ENCODE results near the gene GIGYF1. TPM values are rescaled to one million over a fixed set of nuclear protein-coding genes. Genes with fewer than 3 reads are reported as not detected.

The GIGYF1 gene
- total RNA-seq, 1 donor from 2014 or later: 12.0 TPM

GRCh38 chr7:100692578-100692961, 1.5 kb downstream of the GIGYF1 start:
- H3K36me3 ChIP-seq (ENCODE audit: control insufficient read depth in 3 of 3, insufficient read depth in 3 of 3, low read length in 3 of 3): peaks cover 5 to 23% (median 19%) of the 10 kb centered on the region in 3 donors
- H3K27me3 ChIP-seq (ENCODE audit: control insufficient read depth in 3 of 3, insufficient read depth in 3 of 3, low read length in 3 of 3): no peaks in the 10 kb centered on the region
- H3K9ac ChIP-seq (ENCODE audit: low read depth in 1 of 3, low read length in 3 of 3): peak overlapping the region; percentile 78 to 91 (median 83)
- no peaks in the 10 kb centered on the region for H3K9me3 ChIP-seq (ENCODE audit: control insufficient read depth in 3 of 3, low read length in 3 of 3)
- peak overlapping the region; percentile 67 to 84 (median 83) for H3K4me3 ChIP-seq (ENCODE audit: low read length in 3 of 3)
- H3K4me1 ChIP-seq (ENCODE audit: control insufficient read depth in 3 of 3, insufficient read depth in 3 of 3, low read length in 3 of 3): peaks cover 38 to 47% (median 44%) of the 10 kb centered on the region in 3 donors
- no peak overlapping the region for H3K27ac ChIP-seq (ENCODE audit: low read depth, low read length)

DNA sequence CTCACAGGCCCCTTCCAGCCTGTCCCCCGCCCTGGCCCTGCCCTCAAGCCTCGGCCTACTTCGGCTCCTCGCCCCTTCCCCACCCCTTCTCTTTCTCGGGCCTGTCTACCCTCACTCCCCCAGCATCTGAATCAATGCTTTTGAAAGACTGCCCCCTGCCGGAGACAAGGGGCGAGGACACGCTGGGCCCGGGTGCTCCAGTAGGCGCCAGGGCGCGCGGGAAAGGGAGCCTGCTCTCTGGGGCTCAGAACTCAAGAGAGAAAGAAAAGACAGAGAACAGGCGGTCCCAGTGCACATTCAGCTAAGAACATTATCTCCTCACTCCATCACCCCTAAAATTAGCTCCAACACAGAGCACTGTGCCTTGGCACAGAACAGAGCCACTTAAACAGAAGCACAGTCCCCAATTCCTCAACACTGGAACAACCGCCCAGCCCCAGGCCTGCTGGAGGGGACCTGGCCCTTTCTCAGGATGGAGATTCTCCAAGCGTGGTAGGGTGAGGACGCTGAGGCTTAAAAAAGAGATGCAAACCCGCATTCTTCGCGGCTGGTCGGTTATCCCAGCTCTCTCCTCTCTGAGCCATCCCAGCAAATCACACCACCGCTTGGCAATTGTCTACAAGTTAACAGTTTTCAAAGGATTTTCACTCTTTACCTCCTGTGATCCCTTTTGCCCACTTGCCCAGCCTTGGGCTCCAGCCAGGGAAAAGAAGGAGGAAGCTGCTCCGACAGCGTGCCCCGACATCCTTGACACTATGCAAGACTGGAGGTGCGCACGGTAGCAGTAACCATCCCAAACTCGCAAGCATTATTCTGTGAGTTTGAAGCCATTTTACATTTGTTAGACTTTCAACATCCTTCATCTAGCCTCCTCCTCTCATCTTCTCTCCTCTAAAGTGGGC, 2.1 kb downstream of the GIGYF1 start:
- peak overlapping the region; percentile 67 to 84 (median 83) for H3K4me3 ChIP-seq (ENCODE audit: low read length in 3 of 3)
- peaks cover 38 to 47% (median 44%) of the 10 kb centered on the region in 3 donors for H3K4me1 ChIP-seq (ENCODE audit: control insufficient read depth in 3 of 3, insufficient read depth in 3 of 3, low read length in 3 of 3)
- H3K27me3 ChIP-seq (ENCODE audit: control insufficient read depth in 3 of 3, insufficient read depth in 3 of 3, low read length in 3 of 3): no peaks in the 10 kb centered on the region
- peak overlapping the region; percentile 33 for H3K27ac ChIP-seq (ENCODE audit: low read depth, low read length)
- H3K9ac ChIP-seq (ENCODE audit: low read depth in 1 of 3, low read length in 3 of 3): peak overlapping the region; percentile 78 to 91 (median 83)
- H3K36me3 ChIP-seq (ENCODE audit: control insufficient read depth in 3 of 3, insufficient read depth in 3 of 3, low read length in 3 of 3): peaks cover 9 to 28% (median 21%) of the 10 kb centered on the region in 3 donors
- no peaks in the 10 kb centered on the region for H3K9me3 ChIP-seq (ENCODE audit: control insufficient read depth in 3 of 3, low read length in 3 of 3)

- Histone ChIP-seq H3K36me3 (ENCODE audit: control insufficient read depth in 3 of 3, insufficient read depth in 3 of 3, low read length in 3 of 3) (peaks cover 32 to 51% (median 44%) of the 10 kb centered on the region in 3 donors), H3K4me3 (ENCODE audit: low read length in 3 of 3) (no peak overlapping the region), H3K4me1 (ENCODE audit: control insufficient read depth in 3 of 3, insufficient read depth in 3 of 3, low read length in 3 of 3) (peaks cover 38 to 47% (median 44%) of the 10 kb centered on the region in 3 donors), H3K9me3 (ENCODE audit: control insufficient read depth in 3 of 3, low read length in 3 of 3) (no peaks in the 10 kb centered on the region), H3K27me3 (ENCODE audit: control insufficient read depth in 3 of 3, insufficient read depth in 3 of 3, low read length in 3 of 3) (no peaks in the 10 kb centered on the region), H3K27ac (ENCODE audit: low read depth, low read length) (no peak overlapping the region), H3K9ac (ENCODE audit: low read depth in 1 of 3, low read length in 3 of 3) (peak overlapping the region in 2 of 3 donors; percentile 42 to 57)
Observed at GRCh38 chr7:100689230-100690135, 4.6 kb downstream of the GIGYF1 start.

DNA sequence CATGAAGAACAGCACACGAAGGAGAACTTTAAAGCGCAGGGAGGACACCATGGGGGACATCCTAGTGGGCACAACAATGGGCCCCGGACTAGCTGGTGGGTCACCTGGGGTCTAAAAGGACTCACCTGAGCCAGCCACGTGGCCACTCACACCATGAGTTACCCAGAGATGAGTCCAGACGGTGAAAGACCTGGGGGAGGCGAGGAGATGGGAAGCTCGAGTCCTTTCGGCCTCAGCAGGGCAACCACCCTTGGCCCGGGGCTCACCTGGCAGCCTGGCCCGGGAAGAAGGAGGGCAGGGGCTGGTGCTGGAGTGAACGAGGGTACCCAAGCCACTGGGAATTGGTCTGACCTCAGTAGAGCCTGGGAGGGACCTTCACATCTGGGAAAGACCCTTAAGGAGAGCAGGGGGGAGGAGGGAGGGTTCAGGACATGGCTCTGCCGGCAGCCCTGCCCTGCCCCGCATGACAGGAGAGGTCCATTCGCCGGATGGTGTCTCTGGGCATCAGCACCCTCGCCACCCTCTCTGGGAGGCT, 5.7 kb downstream of the GIGYF1 start:
- Histone ChIP-seq H3K4me3 (ENCODE audit: low read length in 3 of 3) (no peak overlapping the region), H3K36me3 (ENCODE audit: control insufficient read depth in 3 of 3, insufficient read depth in 3 of 3, low read length in 3 of 3) (peaks cover 43 to 58% (median 53%) of the 10 kb centered on the region in 3 donors), H3K4me1 (ENCODE audit: control insufficient read depth in 3 of 3, insufficient read depth in 3 of 3, low read length in 3 of 3) (peaks cover 38 to 47% (median 44%) of the 10 kb centered on the region in 3 donors), H3K9ac (ENCODE audit: low read depth in 1 of 3, low read length in 3 of 3) (peak overlapping the region in 1 of 3 donors; percentile 57), H3K27ac (ENCODE audit: low read depth, low read length) (no peak overlapping the region), H3K9me3 (ENCODE audit: control insufficient read depth in 3 of 3, low read length in 3 of 3) (no peaks in the 10 kb centered on the region), H3K27me3 (ENCODE audit: control insufficient read depth in 3 of 3, insufficient read depth in 3 of 3, low read length in 3 of 3) (no peaks in the 10 kb centered on the region)

DNA sequence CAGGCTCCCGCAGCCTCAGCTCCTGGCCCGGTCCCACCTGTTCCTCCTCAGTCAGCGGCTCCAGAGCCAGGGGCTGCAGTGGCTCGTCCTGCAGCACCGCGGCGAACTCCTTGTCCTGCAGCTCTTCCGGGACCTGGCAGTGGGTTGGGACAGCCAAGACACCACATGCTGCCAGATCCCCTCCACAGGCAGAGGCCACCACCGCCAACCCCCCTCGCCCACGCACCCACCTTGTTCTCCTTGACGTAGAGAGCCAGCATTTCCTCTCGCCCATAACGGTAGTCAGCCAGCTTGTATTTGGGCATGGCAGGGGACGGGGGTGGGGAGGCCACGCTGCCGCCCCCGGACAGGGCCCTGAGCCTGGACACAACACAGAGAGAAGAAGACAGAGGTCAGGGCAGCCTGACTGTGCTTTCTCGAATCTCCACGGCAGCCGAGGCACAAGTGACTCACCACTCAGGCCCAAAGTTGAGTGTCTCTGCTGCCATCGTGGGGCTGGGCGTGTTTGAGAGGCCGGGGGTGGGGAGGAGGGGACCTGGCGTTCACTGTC, 6.2 kb downstream of the GIGYF1 start:
- H3K9me3 ChIP-seq (ENCODE audit: control insufficient read depth in 3 of 3, low read length in 3 of 3): no peaks in the 10 kb centered on the region
- H3K27me3 ChIP-seq (ENCODE audit: control insufficient read depth in 3 of 3, insufficient read depth in 3 of 3, low read length in 3 of 3): no peaks in the 10 kb centered on the region
- no peak overlapping the region for H3K27ac ChIP-seq (ENCODE audit: low read depth, low read length)
- H3K9ac ChIP-seq (ENCODE audit: low read depth in 1 of 3, low read length in 3 of 3): peak overlapping the region in 1 of 3 donors; percentile 33
- no peak overlapping the region for H3K4me3 ChIP-seq (ENCODE audit: low read length in 3 of 3)
- H3K36me3 ChIP-seq (ENCODE audit: control insufficient read depth in 3 of 3, insufficient read depth in 3 of 3, low read length in 3 of 3): peaks cover 48 to 61% (median 59%) of the 10 kb centered on the region in 3 donors
- H3K4me1 ChIP-seq (ENCODE audit: control insufficient read depth in 3 of 3, insufficient read depth in 3 of 3, low read length in 3 of 3): peaks cover 34 to 42% (median 42%) of the 10 kb centered on the region in 3 donors

- Histone ChIP-seq H3K4me1 (ENCODE audit: control insufficient read depth in 3 of 3, insufficient read depth in 3 of 3, low read length in 3 of 3) (peaks cover 28 to 37% (median 37%) of the 10 kb centered on the region in 3 donors), H3K9me3 (ENCODE audit: control insufficient read depth in 3 of 3, low read length in 3 of 3) (no peaks in the 10 kb centered on the region), H3K27me3 (ENCODE audit: control insufficient read depth in 3 of 3, insufficient read depth in 3 of 3, low read length in 3 of 3) (no peaks in the 10 kb centered on the region), H3K36me3 (ENCODE audit: control insufficient read depth in 3 of 3, insufficient read depth in 3 of 3, low read length in 3 of 3) (peaks cover 51 to 66% (median 61%) of the 10 kb centered on the region in 3 donors), H3K27ac (ENCODE audit: low read depth, low read length) (no peak overlapping the region), H3K9ac (ENCODE audit: low read depth in 1 of 3, low read length in 3 of 3) (no peak overlapping the region), H3K4me3 (ENCODE audit: low read length in 3 of 3) (no peak overlapping the region)
Observed at GRCh38 chr7:100687261-100687660, 6.8 kb downstream of the GIGYF1 start.

DNA sequence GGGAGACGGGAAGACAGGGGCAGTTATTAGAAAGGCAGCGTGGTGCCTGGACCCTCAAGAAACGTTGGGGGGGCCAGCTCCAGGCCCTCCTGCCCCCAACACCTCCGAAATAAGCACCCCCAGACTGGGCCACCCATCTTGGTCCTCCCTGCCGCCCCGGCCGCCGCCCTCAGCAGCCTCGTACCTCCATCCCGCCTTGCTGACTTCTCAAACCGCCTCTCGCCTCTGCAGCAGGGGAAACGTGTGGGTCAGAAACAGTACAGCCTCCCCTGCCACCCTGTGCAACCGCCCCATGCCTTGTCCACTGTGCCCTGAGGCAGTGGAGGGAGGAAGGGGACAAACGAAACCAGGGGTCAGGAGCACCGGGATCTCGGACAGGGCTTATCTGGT, 7.2 kb downstream of the GIGYF1 start:
- H3K4me1 ChIP-seq (ENCODE audit: control insufficient read depth in 3 of 3, insufficient read depth in 3 of 3, low read length in 3 of 3): peaks cover 24 to 32% (median 32%) of the 10 kb centered on the region in 3 donors
- H3K4me3 ChIP-seq (ENCODE audit: low read length in 3 of 3): no peak overlapping the region
- peaks cover 54 to 69% (median 66%) of the 10 kb centered on the region in 3 donors for H3K36me3 ChIP-seq (ENCODE audit: control insufficient read depth in 3 of 3, insufficient read depth in 3 of 3, low read length in 3 of 3)
- H3K27ac ChIP-seq (ENCODE audit: low read depth, low read length): no peak overlapping the region
- no peak overlapping the region for H3K9ac ChIP-seq (ENCODE audit: low read depth in 1 of 3, low read length in 3 of 3)
- H3K9me3 ChIP-seq (ENCODE audit: control insufficient read depth in 3 of 3, low read length in 3 of 3): no peaks in the 10 kb centered on the region
- no peaks in the 10 kb centered on the region for H3K27me3 ChIP-seq (ENCODE audit: control insufficient read depth in 3 of 3, insufficient read depth in 3 of 3, low read length in 3 of 3)

- Histone ChIP-seq H3K27ac (ENCODE audit: low read depth, low read length) (no peak overlapping the region), H3K9ac (ENCODE audit: low read depth in 1 of 3, low read length in 3 of 3) (no peak overlapping the region), H3K4me3 (ENCODE audit: low read length in 3 of 3) (no peak overlapping the region), H3K4me1 (ENCODE audit: control insufficient read depth in 3 of 3, insufficient read depth in 3 of 3, low read length in 3 of 3) (peaks cover 19 to 27% (median 27%) of the 10 kb centered on the region in 3 donors), H3K9me3 (ENCODE audit: control insufficient read depth in 3 of 3, low read length in 3 of 3) (no peaks in the 10 kb centered on the region), H3K36me3 (ENCODE audit: control insufficient read depth in 3 of 3, insufficient read depth in 3 of 3, low read length in 3 of 3) (peaks cover 59 to 74% (median 71%) of the 10 kb centered on the region in 3 donors), H3K27me3 (ENCODE audit: control insufficient read depth in 3 of 3, insufficient read depth in 3 of 3, low read length in 3 of 3) (no peaks in the 10 kb centered on the region)
Observed at GRCh38 chr7:100686201-100686821, 7.7 kb downstream of the GIGYF1 start.

DNA sequence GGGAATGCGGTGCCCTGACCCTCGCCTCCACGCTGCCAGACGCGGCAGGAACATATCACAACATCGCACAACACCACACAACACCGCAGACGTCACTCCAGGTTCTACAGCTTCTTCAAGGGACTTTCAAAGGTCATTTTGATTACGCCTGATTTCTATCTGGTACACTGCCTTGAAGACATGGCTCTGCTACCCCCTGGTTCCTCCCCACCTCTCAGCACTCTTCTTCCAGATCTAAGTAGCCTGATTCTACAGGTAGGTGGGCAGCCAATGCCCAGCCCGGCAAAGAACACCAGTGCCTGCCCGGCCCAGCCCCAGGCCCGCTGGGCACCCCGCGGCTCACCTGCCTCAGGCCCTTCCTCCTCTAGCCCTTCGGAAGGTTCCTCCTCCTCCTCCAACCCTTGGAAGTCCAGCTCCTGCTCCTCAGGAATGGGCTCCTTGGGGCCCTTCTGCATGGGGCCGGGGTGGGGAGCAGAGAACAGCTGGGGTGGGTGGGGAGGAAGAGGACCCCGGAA, 8.4 kb downstream of the GIGYF1 start:
- H3K36me3 ChIP-seq (ENCODE audit: control insufficient read depth in 3 of 3, insufficient read depth in 3 of 3, low read length in 3 of 3): peaks cover 59 to 74% (median 70%) of the 10 kb centered on the region in 3 donors
- H3K4me3 ChIP-seq (ENCODE audit: low read length in 3 of 3): no peak overlapping the region
- no peak overlapping the region for H3K9ac ChIP-seq (ENCODE audit: low read depth in 1 of 3, low read length in 3 of 3)
- H3K9me3 ChIP-seq (ENCODE audit: control insufficient read depth in 3 of 3, low read length in 3 of 3): no peaks in the 10 kb centered on the region
- peaks cover 13 to 22% (median 21%) of the 10 kb centered on the region in 3 donors for H3K4me1 ChIP-seq (ENCODE audit: control insufficient read depth in 3 of 3, insufficient read depth in 3 of 3, low read length in 3 of 3)
- H3K27ac ChIP-seq (ENCODE audit: low read depth, low read length): no peak overlapping the region
- H3K27me3 ChIP-seq (ENCODE audit: control insufficient read depth in 3 of 3, insufficient read depth in 3 of 3, low read length in 3 of 3): no peaks in the 10 kb centered on the region
